Endothelial cell of umbilical vein (primary cell): Measurements from ENCODE around the gene IRF9.

ENCODE experiments used
- JUN ChIP-seq: IDR thresholded peaks from 2 replicates; pipeline ENCODE4 v1.6.1; 2011; ENCODE audit warnings: borderline replicate concordance, low read depth; ENCODE audit not compliant: insufficient read length, insufficient read depth
- TF ChIP-seq, protein P1 (sequence below), 2 donors: IDR thresholded peaks; 1 replicate in 1 of 2; 2 replicates in 1 of 2; pipeline ENCODE4 v1.5.1; 2011; ENCODE audit warnings: low read length in 2 of 2, mild to moderate bottlenecking in 2 of 2, moderate library complexity in 2 of 2, control low read depth in 1 of 2, inconsistent platforms in 1 of 2, low read depth in 1 of 2; ENCODE audit not compliant: insufficient read depth in 1 of 2; ENCODE audit errors: extremely low read depth in 1 of 2

DNA sequence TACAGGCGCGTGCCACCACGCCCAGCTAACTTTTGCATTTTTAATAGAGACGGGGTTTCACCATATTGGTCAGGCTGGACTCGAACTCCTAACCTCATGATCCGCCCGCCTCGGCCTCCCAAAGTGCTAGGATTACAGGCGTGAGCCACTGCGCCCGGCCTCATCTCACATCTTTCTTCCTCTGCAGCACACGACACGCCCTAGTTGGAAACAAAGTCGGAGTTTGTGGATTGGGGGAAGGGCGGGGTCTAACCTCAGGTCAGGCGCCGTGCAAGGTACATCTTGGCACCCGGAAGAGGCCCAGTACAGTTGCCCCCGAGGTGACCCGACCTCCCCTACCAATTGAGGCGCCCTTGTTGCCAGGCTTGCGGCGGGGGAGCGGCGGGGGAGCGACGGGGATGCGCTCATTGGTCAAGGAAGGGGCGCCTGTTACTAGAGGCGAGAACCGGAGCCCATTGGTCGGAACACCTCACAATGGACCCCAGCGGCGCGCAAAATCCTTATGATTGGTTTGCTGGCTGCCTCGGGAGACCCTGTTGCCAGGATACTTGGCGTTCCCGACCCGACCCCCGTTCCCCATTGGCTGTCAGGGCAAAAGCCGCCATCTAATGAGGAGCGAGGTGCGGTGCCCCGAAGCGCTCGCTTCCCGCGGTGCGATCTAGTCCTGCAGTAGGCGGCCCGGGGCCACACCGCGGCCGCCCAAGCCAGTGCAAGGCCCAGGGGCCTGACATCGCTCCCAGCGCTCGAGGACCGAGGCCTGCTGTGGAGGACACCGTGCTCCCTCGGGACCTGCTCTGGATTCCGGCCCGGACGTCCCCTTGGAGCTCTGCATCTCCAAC, 10.6 kb downstream of the IRF9 start, which contains the start of gene REC8:
- TF ChIP-seq JUN: no peak
- TF ChIP-seq, protein P1, sequence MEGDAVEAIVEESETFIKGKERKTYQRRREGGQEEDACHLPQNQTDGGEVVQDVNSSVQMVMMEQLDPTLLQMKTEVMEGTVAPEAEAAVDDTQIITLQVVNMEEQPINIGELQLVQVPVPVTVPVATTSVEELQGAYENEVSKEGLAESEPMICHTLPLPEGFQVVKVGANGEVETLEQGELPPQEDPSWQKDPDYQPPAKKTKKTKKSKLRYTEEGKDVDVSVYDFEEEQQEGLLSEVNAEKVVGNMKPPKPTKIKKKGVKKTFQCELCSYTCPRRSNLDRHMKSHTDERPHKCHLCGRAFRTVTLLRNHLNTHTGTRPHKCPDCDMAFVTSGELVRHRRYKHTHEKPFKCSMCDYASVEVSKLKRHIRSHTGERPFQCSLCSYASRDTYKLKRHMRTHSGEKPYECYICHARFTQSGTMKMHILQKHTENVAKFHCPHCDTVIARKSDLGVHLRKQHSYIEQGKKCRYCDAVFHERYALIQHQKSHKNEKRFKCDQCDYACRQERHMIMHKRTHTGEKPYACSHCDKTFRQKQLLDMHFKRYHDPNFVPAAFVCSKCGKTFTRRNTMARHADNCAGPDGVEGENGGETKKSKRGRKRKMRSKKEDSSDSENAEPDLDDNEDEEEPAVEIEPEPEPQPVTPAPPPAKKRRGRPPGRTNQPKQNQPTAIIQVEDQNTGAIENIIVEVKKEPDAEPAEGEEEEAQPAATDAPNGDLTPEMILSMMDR (IDR thresholded peaks at IDR 0.05; ENCODE audit: extremely low read depth in 1 of 2, insufficient read depth in 1 of 2, low read depth in 1 of 2, low read length in 2 of 2): no peak
